HepG2 (cell line): ENCODE data around the gene RAB29. TPM values are rescaled to one million over a fixed set of nuclear protein-coding genes. Genes with fewer than 3 reads are reported as not detected.

Experiments
- ATF2 ChIP-seq: sonication (generic); formaldehyde crosslinking; IDR thresholded peaks from 2 replicates; pipeline ENCODE4 v1.4.0; 2020; ENCODE audit warnings: missing genetic modification reagents
- CHD2 ChIP-seq: IDR thresholded peaks from 2 replicates; pipeline ENCODE4 v1.6.1; 2011; ENCODE audit warnings: low read depth, low read length, improper control_type of control experiment
- HCFC1 ChIP-seq: fragments of 150-350 bp; IDR thresholded peaks from 2 replicates; pipeline ENCODE4 v1.6.1; 2014; ENCODE audit warnings: low read depth, low read length
- POGK ChIP-seq: sonication (generic); formaldehyde crosslinking; conservative IDR thresholded peaks from 2 replicates; pipeline ENCODE4 v1.8.0; 2022; ENCODE audit warnings: mild to moderate bottlenecking, moderate library complexity, missing genetic modification reagents
- ZFP37 ChIP-seq: sonication (generic); formaldehyde crosslinking; IDR thresholded peaks from 2 replicates; pipeline ENCODE4 v1.4.0; 2020; ENCODE audit warnings: missing genetic modification reagents, borderline replicate concordance
- ZNF160 ChIP-seq: sonication (generic); formaldehyde crosslinking; IDR thresholded peaks from 2 replicates; pipeline ENCODE4 v1.8.0; 2022; ENCODE audit warnings: mild to moderate bottlenecking, inconsistent platforms, missing genetic modification reagents
- ZNF256 ChIP-seq: sonication (generic); formaldehyde crosslinking; conservative IDR thresholded peaks from 2 replicates; pipeline ENCODE4 v1.4.0; 2020; ENCODE audit warnings: missing genetic modification reagents
- ZNF343 ChIP-seq: sonication (generic); formaldehyde crosslinking; IDR thresholded peaks from 2 replicates; pipeline ENCODE4 v1.4.0; 2020; ENCODE audit warnings: mild to moderate bottlenecking, missing genetic modification reagents
- ZNF354B ChIP-seq: sonication (generic); formaldehyde crosslinking; IDR thresholded peaks from 2 replicates; pipeline ENCODE4 v1.8.0; 2022; ENCODE audit warnings: mild to moderate bottlenecking, missing genetic modification reagents
- ZNF672 ChIP-seq: sonication (generic); formaldehyde crosslinking; IDR thresholded peaks from 2 replicates; pipeline ENCODE4 v1.8.1; 2022; ENCODE audit warnings: missing genetic modification reagents
- polyA plus RNA-seq, 8 experiments: library from polyadenylated mRNA; depleted of rRNA in 3 of 8; stranded (reverse) in 7 of 8; unstranded in 1 of 8; fragments of >200 nt; fragmentation: Illumina TruSeq in 4 of 8; extraction: Trizol in 4 of 8; gene quantifications; 2 replicates each; pipeline versions ENCODE4 v1.2.1 to v1.2.3, GENCODE V29; 2011 to 2016; ENCODE audit warnings: low read depth in 4 of 8, missing spikeins in 1 of 8, mixed read lengths in 1 of 8; ENCODE audit not compliant: insufficient read depth in 1 of 8
- total RNA-seq, 5 experiments: library from RNA; depleted of rRNA; stranded (reverse); fragments of >200 nt; fragmentation: Illumina TruSeq; extraction: Trizol; gene quantifications; 2 replicates each; pipeline ENCODE4 v1.2.3, GENCODE V29; 2016; ENCODE audit warnings: low read depth in 1 of 5
- TF ChIP-seq, protein P1 (sequence below): sonication (generic); formaldehyde crosslinking; IDR thresholded peaks from 2 replicates; pipeline ENCODE4 v1.4.0; 2020; ENCODE audit warnings: missing genetic modification reagents
- TF ChIP-seq, protein P2 (sequence below): sonication (generic); formaldehyde crosslinking; conservative IDR thresholded peaks from 2 replicates; pipeline ENCODE4 v1.4.0; 2020; ENCODE audit warnings: missing genetic modification reagents
- TF ChIP-seq, protein P3 (sequence below): sonication (generic); formaldehyde crosslinking; IDR thresholded peaks from 2 replicates; pipeline ENCODE4 v1.4.0; 2020; ENCODE audit warnings: mild to moderate bottlenecking, missing genetic modification reagents

Gene RAB29
- total and polyA plus RNA-seq, 2 of the 13 experiments (the other 11 are each of a cell fraction or from before 2014, with no cell fraction given), result 8.7 to 10.1 TPM

GRCh38 chr1:205726619-205727125 is 48.6 kb downstream of the RAB29 start (continued):
- TF ChIP-seq, protein P1, sequence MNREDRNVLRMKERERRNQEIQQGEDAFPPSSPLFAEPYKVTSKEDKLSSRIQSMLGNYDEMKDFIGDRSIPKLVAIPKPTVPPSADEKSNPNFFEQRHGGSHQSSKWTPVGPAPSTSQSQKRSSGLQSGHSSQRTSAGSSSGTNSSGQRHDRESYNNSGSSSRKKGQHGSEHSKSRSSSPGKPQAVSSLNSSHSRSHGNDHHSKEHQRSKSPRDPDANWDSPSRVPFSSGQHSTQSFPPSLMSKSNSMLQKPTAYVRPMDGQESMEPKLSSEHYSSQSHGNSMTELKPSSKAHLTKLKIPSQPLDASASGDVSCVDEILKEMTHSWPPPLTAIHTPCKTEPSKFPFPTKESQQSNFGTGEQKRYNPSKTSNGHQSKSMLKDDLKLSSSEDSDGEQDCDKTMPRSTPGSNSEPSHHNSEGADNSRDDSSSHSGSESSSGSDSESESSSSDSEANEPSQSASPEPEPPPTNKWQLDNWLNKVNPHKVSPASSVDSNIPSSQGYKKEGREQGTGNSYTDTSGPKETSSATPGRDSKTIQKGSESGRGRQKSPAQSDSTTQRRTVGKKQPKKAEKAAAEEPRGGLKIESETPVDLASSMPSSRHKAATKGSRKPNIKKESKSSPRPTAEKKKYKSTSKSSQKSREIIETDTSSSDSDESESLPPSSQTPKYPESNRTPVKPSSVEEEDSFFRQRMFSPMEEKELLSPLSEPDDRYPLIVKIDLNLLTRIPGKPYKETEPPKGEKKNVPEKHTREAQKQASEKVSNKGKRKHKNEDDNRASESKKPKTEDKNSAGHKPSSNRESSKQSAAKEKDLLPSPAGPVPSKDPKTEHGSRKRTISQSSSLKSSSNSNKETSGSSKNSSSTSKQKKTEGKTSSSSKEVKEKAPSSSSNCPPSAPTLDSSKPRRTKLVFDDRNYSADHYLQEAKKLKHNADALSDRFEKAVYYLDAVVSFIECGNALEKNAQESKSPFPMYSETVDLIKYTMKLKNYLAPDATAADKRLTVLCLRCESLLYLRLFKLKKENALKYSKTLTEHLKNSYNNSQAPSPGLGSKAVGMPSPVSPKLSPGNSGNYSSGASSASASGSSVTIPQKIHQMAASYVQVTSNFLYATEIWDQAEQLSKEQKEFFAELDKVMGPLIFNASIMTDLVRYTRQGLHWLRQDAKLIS, result no peak
- TF ChIP-seq, protein P2, sequence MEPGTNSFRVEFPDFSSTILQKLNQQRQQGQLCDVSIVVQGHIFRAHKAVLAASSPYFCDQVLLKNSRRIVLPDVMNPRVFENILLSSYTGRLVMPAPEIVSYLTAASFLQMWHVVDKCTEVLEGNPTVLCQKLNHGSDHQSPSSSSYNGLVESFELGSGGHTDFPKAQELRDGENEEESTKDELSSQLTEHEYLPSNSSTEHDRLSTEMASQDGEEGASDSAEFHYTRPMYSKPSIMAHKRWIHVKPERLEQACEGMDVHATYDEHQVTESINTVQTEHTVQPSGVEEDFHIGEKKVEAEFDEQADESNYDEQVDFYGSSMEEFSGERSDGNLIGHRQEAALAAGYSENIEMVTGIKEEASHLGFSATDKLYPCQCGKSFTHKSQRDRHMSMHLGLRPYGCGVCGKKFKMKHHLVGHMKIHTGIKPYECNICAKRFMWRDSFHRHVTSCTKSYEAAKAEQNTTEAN (CRISPR knock-in tag), result no peak
- TF ChIP-seq ZNF160 (CRISPR knock-in tag) (no peak), POGK (CRISPR knock-in tag) (no peak), HCFC1 (no peak), ZNF343 (CRISPR knock-in tag) (no peak), CHD2 (no peak), ATF2 (CRISPR knock-in tag) (0 out of 2 replicates have a peak, but pooled peaks have one; percentile 39), ZNF354B (CRISPR knock-in tag) (no peak), ZNF672 (CRISPR knock-in tag) (no peak), ZFP37 (CRISPR knock-in tag) (no peak), ZNF256 (no peak)
- TF ChIP-seq, protein P3, sequence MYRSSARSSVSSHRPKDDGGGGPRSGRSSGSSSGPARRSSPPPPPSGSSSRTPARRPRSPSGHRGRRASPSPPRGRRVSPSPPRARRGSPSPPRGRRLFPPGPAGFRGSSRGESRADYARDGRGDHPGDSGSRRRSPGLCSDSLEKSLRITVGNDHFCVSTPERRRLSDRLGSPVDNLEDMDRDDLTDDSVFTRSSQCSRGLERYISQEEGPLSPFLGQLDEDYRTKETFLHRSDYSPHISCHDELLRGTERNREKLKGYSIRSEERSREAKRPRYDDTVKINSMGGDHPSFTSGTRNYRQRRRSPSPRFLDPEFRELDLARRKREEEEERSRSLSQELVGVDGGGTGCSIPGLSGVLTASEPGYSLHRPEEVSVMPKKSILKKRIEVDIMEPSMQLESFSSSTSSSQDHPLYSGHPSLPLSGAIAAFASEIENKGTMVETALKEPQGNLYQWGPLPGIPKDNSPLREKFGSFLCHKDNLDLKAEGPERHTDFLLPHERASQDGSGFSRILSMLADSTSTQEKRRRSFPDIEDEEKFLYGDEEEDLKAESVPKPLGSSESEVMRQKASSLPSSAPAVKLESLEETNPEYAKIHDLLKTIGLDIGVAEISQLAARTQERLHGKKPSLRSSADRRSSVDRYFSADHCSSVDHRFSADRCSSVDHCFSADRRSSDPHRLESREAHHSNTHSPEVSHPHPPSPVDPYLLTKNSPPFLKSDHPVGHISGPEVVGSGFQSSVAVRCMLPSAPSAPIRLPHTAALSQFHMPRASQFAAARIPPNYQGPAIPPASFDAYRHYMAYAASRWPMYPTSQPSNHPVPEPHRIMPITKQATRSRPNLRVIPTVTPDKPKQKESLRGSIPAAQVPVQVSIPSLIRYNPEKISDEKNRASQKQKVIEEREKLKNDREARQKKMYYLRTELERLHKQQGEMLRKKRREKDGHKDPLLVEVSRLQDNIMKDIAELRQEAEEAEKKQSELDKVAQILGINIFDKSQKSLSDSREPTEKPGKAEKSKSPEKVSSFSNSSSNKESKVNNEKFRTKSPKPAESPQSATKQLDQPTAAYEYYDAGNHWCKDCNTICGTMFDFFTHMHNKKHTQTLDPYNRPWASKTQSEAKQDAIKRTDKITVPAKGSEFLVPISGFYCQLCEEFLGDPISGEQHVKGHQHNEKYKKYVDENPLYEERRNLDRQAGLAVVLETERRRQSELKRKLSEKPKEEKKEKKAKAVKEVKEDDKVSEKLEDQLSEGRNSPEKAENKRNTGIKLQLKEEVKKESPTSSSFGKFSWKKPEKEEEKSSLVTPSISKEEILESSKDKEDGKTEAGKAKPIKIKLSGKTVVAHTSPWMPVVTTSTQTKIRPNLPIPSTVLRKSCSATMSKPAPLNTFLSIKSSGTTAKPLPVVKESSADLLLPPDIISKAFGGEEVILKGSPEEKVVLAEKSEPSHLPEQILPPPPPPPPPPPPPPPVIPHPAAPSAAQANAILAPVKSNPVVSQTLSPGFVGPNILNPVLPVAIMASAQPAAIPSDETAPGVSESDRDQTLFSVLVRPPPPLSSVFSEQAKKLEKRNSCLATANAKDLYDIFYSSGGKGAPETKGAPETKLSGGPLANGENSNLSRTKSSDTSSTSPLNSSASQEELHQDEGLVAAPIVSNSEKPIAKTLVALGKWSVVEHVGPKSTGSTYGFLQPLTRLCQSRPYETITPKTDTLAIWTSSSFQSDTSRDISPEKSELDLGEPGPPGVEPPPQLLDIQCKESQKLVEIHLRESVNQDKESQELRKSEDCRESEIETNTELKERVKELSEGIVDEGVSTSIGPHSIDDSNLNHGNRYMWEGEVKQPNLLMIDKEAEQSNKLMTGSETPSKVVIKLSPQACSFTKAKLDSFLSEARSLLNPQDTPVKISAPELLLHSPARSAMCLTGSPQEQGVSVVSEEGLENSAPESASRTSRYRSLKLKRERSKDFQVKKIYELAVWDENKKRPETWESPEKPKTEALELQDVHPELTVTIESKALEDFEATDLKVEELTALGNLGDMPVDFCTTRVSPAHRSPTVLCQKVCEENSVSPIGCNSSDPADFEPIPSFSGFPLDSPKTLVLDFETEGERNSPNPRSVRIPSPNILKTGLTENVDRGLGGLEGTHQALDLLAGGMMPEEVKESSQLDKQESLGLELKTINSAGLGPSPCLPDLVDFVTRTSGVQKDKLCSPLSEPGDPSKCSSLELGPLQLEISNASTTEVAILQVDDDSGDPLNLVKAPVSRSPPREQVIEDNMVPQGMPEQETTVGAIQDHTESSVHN, result no peak
